DMS53 treated with DMSO at 0.1 percent for 48 hours (cell line): ENCODE results near the gene CDC42BPB.

Experiments used
- DNase-seq: peaks from one replicate; lab custom pipeline; 2025; ENCODE audit not compliant: unreplicated experiment; lab: John Stamatoyannopoulos, UW

CDC42BPB gene

GRCh38 chr14:103057372-103058163, at the start of gene CDC42BPB:
Gene CDC42BPB, minus strand, starts transcription at chr14:103057549. Its CDS starts 376 bp downstream, at chr14:103057173.
- peak; percentile 54 for DNase-seq

- DNase-seq: no peak
Measured at GRCh38 chr14:103105580-103106150, 48.3 kb upstream of the CDC42BPB start.

- peak; percentile 18 for DNase-seq
Measured at GRCh38 chr14:103104654-103105452, 47.5 kb upstream of the CDC42BPB start.

GRCh38 chr14:103104389-103104653, 47.0 kb upstream of the CDC42BPB start:
- no peak for DNase-seq

GRCh38 chr14:103103461-103104388, 46.4 kb upstream of the CDC42BPB start:
- peak; percentile 7 for DNase-seq

GRCh38 chr14:103102689-103103260, 45.4 kb upstream of the CDC42BPB start:
- no peak for DNase-seq

GRCh38 chr14:103101963-103102688, 44.8 kb upstream of the CDC42BPB start:
- no peak for DNase-seq

GRCh38 chr14:103101257-103101962, 44.1 kb upstream of the CDC42BPB start:
- DNase-seq: no peak

GRCh38 chr14:103100281-103101121, 43.2 kb upstream of the CDC42BPB start:
- DNase-seq: no peak

GRCh38 chr14:103099733-103100280, 42.5 kb upstream of the CDC42BPB start:
- DNase-seq: no peak

GRCh38 chr14:103099081-103099732, 41.9 kb upstream of the CDC42BPB start:
- no peak for DNase-seq

GRCh38 chr14:103097994-103098957, 40.9 kb upstream of the CDC42BPB start:
- no peak for DNase-seq

GRCh38 chr14:103097244-103097993, 40.1 kb upstream of the CDC42BPB start:
- DNase-seq: no peak

GRCh38 chr14:103096387-103096786, 39.0 kb upstream of the CDC42BPB start:
- DNase-seq: no peak

GRCh38 chr14:103095210-103095778, 37.9 kb upstream of the CDC42BPB start:
- DNase-seq: no peak
